ENCODE results near the gene PRKCH. TPM values are rescaled to one million over a fixed set of nuclear protein-coding genes. Genes with fewer than 3 reads are reported as not detected.

The PRKCH gene
- total and polyA plus RNA-seq, 10 of the 15 experiments (the other 5 are each of a cell fraction or from before 2014, with no cell fraction given) = 10.7 to 140 (median 33.2) TPM

GRCh38 chr14:61438497-61438859 lies 117.1 kb downstream of the PRKCH start (continued):
- TF ChIP-seq, protein P1, sequence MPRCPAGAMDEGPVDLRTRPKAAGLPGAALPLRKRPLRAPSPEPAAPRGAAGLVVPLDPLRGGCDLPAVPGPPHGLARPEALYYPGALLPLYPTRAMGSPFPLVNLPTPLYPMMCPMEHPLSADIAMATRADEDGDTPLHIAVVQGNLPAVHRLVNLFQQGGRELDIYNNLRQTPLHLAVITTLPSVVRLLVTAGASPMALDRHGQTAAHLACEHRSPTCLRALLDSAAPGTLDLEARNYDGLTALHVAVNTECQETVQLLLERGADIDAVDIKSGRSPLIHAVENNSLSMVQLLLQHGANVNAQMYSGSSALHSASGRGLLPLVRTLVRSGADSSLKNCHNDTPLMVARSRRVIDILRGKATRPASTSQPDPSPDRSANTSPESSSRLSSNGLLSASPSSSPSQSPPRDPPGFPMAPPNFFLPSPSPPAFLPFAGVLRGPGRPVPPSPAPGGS (IDR thresholded peaks at IDR 0.05; ENCODE audit: borderline replicate concordance, insufficient read depth, low read depth, low read length, poor library complexity, severe bottlenecking) = peak; percentile 37
- TF ChIP-seq SPI1 (IDR thresholded peaks at IDR 0.05; ENCODE audit: borderline replicate concordance, insufficient read depth, low read depth, low read length) (no peak), TCF12 (IDR thresholded peaks at IDR 0.05; ENCODE audit: low read depth, low read length) (0 out of 2 replicates have a peak, but pooled peaks have one; percentile 6), ZBED1 (IDR thresholded peaks at IDR 0.05; ENCODE audit: borderline replicate concordance) (no peak), NBN (IDR thresholded peaks at IDR 0.05) (no peak), SREBF1 (IDR thresholded peaks at IDR 0.05; ENCODE audit: low read length) (no peak), RAD21 (IDR thresholded peaks at IDR 0.05; ENCODE audit: insufficient read depth, low read depth, low read length) (no peak), POLR2AphosphoS2 (IDR thresholded peaks at IDR 0.05; ENCODE audit: low read depth, low read length) (no peak), SMAD1 (IDR thresholded peaks at IDR 0.05; ENCODE audit: low read depth, partially characterized antibody) (no peak), SRF (IDR thresholded peaks at IDR 0.05; ENCODE audit: low read depth in 2 of 2, low read length in 2 of 2) (no peak), HDAC6 (IDR thresholded peaks at IDR 0.05; ENCODE audit: unreplicated experiment) (no peak), STAT3 (IDR thresholded peaks at IDR 0.05; ENCODE audit: low read depth, low read length) (no peak), TCF7 (IDR thresholded peaks at IDR 0.05; ENCODE audit: borderline replicate concordance) (no peak), MXI1 (IDR thresholded peaks at IDR 0.05; ENCODE audit: low read depth, low read length) (peak; percentile 52; the same call in 1 of the 2 replicates), CBX5 (IDR thresholded peaks at IDR 0.05; ENCODE audit: low read depth) (no peak), RUNX3 (IDR thresholded peaks at IDR 0.05; ENCODE audit: low read length) (peak; percentile 12; the same call in 1 of the 2 replicates), ATF7 (IDR thresholded peaks at IDR 0.05; ENCODE audit: low read depth) (peak; percentile 22; the same call in 1 of the 2 replicates), PML (IDR thresholded peaks at IDR 0.05; ENCODE audit: low read length) (no peak), CHD2 (IDR thresholded peaks at IDR 0.05; ENCODE audit: borderline replicate concordance, low read depth, low read length) (no peak), FOXK2 (IDR thresholded peaks at IDR 0.05) (no peak), MTA2 (IDR thresholded peaks at IDR 0.05; ENCODE audit: low read depth) (no peak)
- TF ChIP-seq, protein P2, sequence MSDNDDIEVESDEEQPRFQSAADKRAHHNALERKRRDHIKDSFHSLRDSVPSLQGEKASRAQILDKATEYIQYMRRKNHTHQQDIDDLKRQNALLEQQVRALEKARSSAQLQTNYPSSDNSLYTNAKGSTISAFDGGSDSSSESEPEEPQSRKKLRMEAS (IDR thresholded peaks at IDR 0.05; ENCODE audit: low read depth, low read length) = peak; percentile 41; the same call in 1 of the 2 replicates
- TF ChIP-seq, protein P3, sequence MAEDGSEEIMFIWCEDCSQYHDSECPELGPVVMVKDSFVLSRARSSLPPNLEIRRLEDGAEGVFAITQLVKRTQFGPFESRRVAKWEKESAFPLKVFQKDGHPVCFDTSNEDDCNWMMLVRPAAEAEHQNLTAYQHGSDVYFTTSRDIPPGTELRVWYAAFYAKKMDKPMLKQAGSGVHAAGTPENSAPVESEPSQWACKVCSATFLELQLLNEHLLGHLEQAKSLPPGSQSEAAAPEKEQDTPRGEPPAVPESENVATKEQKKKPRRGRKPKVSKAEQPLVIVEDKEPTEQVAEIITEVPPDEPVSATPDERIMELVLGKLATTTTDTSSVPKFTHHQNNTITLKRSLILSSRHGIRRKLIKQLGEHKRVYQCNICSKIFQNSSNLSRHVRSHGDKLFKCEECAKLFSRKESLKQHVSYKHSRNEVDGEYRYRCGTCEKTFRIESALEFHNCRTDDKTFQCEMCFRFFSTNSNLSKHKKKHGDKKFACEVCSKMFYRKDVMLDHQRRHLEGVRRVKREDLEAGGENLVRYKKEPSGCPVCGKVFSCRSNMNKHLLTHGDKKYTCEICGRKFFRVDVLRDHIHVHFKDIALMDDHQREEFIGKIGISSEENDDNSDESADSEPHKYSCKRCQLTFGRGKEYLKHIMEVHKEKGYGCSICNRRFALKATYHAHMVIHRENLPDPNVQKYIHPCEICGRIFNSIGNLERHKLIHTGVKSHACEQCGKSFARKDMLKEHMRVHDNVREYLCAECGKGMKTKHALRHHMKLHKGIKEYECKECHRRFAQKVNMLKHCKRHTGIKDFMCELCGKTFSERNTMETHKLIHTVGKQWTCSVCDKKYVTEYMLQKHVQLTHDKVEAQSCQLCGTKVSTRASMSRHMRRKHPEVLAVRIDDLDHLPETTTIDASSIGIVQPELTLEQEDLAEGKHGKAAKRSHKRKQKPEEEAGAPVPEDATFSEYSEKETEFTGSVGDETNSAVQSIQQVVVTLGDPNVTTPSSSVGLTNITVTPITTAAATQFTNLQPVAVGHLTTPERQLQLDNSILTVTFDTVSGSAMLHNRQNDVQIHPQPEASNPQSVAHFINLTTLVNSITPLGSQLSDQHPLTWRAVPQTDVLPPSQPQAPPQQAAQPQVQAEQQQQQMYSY (CRISPR knock-in tag; IDR thresholded peaks at IDR 0.05) = no peak

Measured in GM12878 (cell line).